ENCODE results near the gene OAS2. TPM values are rescaled to one million over a fixed set of nuclear protein-coding genes. Genes with fewer than 3 reads are reported as not detected.

The OAS2 gene
- total and polyA plus RNA-seq, 8 donors: 0.79 to 3.9 (median 1.2) TPM

DNA sequence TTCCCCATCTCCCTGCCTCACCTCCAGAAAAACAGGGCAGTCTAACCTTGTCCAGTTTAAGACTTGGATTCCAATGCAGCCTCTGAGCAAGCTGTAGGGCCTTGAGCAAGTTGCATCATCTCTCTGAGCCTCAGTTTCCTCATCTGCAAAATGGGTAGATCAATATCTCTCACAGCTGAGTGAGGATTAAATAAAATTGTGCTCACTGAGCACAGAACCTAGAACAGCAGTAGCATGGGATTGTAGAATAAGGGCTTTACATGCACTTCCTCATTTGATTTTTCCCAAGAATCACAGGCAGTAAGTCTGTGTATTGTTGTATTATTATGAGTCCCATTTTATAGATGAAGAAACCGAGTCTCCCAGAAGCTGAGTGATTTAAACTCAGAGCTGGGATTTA is 80.2 kb downstream of the OAS2 start:
- H3K4me1 ChIP-seq: no peaks in the 10 kb centered on the region
- DNase-seq (no peak), FAIRE-seq (no peak), ATAC-seq (no peak)
- no peaks in the 10 kb centered on the region for H3K36me3 ChIP-seq
- no peak overlapping the region for H3K4me3 ChIP-seq
- WGBS, 2 donors: 88 to 97% methylated on average over 1 of the region's 1 CpG
- no peaks in the 10 kb centered on the region for H3K27me3 ChIP-seq
- no peak overlapping the region for H3K27ac ChIP-seq
- intact Hi-C loops (cut with DNase I): loop anchor here in 1 of 3 donors (10.0 kb wide), 1 partner anchor 96 kb away; no protein-coding TSS in a partner anchor
- H3K9me3 ChIP-seq: no peaks in the 10 kb centered on the region
- TF ChIP-seq, protein P1, sequence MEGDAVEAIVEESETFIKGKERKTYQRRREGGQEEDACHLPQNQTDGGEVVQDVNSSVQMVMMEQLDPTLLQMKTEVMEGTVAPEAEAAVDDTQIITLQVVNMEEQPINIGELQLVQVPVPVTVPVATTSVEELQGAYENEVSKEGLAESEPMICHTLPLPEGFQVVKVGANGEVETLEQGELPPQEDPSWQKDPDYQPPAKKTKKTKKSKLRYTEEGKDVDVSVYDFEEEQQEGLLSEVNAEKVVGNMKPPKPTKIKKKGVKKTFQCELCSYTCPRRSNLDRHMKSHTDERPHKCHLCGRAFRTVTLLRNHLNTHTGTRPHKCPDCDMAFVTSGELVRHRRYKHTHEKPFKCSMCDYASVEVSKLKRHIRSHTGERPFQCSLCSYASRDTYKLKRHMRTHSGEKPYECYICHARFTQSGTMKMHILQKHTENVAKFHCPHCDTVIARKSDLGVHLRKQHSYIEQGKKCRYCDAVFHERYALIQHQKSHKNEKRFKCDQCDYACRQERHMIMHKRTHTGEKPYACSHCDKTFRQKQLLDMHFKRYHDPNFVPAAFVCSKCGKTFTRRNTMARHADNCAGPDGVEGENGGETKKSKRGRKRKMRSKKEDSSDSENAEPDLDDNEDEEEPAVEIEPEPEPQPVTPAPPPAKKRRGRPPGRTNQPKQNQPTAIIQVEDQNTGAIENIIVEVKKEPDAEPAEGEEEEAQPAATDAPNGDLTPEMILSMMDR (IDR thresholded peaks at IDR 0.05): no peak

DNA sequence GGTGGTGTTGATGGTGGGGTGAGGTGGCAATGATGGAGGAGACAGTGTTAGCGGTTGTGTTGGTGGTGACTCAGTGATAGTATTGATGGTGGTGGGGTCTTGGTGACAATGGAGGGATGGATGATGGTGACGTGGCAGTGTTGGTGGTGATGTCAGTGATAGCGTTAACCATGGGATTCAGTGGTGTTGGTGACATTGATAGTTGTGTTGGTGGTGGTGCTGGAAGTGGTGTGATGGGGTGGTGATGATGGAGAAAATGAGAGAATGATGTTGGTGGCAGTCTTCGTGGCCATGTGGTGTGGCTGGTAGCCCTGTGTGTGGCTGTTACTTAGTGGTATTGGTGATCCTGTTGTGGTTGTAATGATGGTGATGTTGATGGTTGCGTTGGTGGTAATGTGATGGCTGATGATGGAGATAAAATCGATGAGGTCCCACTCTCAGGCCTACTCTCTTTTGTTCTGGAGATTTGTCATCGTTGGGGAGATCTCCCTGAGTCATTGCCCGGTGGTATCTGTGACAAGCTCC is 80.8 kb downstream of the OAS2 start:
- H3K4me3 ChIP-seq: no peak overlapping the region
- ATAC-seq: no peak
- H3K36me3 ChIP-seq: no peaks in the 10 kb centered on the region
- DNase-seq: no peak
- no peaks in the 10 kb centered on the region for H3K27me3 ChIP-seq
- intact Hi-C loops (cut with DNase I): loop anchor here in 1 of 3 donors (10.0 kb wide), 1 partner anchor 96 kb away; no protein-coding TSS in a partner anchor
- FAIRE-seq: no peak
- H3K9me3 ChIP-seq: no peaks in the 10 kb centered on the region
- TF ChIP-seq, protein P1 (IDR thresholded peaks at IDR 0.05): no peak
- H3K4me1 ChIP-seq: no peaks in the 10 kb centered on the region
- H3K27ac ChIP-seq: no peak overlapping the region
- WGBS, 2 donors: 81 to 89% methylated on average over 8 of the region's 8 CpGs

DNA sequence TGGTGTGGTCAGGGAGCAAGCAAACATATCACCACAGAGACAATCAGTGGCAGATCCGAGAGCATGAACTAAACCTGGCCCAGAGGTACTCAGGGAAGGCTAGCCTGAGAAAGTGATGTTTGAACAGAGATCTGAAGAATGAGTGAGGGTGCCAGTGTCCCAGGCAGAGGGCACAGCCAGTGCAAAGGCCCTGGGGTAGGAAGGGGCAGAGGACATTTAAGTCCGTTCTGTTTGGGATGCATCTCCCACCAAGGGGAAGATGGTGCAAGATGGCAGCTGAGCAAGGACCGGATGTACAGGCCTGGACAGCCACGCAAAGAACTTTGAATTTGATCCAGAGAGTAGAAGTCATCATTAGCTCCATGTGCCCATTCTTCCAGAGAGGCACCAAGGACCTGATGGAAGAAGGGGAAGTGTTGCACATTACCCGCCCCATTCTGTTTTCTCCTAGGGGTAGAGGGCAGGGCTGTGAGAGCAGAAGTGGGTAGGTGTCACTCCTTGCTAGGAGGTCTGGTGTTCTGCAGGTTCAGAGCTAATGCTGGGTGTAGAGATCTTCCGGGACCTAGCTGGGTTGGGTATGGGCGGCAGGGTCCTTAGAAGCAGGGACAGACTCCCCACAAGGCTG is 82.1 kb downstream of the OAS2 start:
- H3K27me3 ChIP-seq: no peaks in the 10 kb centered on the region
- 86 to 93% methylated on average over 7 of the region's 7 CpGs for WGBS, 2 donors
- no peak for FAIRE-seq

DNA sequence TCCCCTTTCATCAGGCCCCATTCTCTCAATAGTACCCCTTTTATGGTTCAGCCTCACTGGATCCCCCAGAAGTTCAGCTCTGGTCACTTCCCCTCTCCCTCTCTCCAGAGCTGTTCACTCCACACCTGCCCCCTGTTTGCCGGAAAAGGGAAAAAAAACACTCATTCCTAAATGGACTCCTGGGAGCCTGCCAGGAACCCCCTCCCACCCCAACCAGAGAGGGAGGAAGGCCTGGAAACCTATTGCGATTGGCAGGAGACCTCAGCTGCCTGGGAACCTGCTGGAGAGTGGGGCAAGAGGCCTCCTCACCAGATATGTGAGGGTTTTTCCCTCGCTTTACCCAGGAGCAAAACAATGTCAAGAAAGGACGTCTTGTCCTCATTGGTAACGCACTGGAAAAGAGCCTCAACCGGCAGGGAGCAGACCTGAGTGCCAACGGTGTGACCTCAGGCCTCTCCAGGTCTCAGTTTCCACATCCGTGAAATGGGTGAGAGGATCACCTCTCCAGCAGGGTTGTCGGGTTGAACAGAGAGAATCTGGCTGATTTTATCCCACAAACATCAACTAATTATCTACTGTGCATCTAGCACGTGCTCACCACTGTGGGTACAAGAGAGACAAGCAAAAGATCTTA is 82.9 kb downstream of the OAS2 start:
- WGBS, 2 donors: 71 to 77% methylated on average over 10 of the region's 10 CpGs
- TF ChIP-seq, protein P1 (IDR thresholded peaks at IDR 0.05): no peak
- DNase-seq: peak in 1 of 6 donors; percentile 21

More for the DNA sequence above, 82.1 kb downstream of the OAS2 start:
- H3K9me3 ChIP-seq: no peaks in the 10 kb centered on the region
- H3K36me3 ChIP-seq: no peaks in the 10 kb centered on the region
- DNase-seq (peak in 1 of 6 donors; percentile 13), ATAC-seq (no peak)
- TF ChIP-seq, protein P1 (IDR thresholded peaks at IDR 0.05): no peak
- no peaks in the 10 kb centered on the region for H3K4me1 ChIP-seq
- H3K4me3 ChIP-seq: no peak overlapping the region
- H3K27ac ChIP-seq: no peak overlapping the region
- intact Hi-C loops (cut with DNase I): no loop called here

More for the DNA sequence above, 82.9 kb downstream of the OAS2 start:
- H3K36me3 ChIP-seq: no peaks in the 10 kb centered on the region
- no peaks in the 10 kb centered on the region for H3K27me3 ChIP-seq
- ATAC-seq (no peak), FAIRE-seq (no peak)
- H3K4me3 ChIP-seq: no peak overlapping the region
- H3K27ac ChIP-seq: no peak overlapping the region
- no peaks in the 10 kb centered on the region for H3K9me3 ChIP-seq
- intact Hi-C loops (cut with DNase I): no loop called here
- H3K4me1 ChIP-seq: no peaks in the 10 kb centered on the region

Other genes with a start within 250 kb of the OAS2 start
- under 1 TPM in 5 of 6 donors, not detected in 1; 0.09 to 0.40 (median 0.20) TPM for gene RPH3A, start 186.8 kb upstream of the OAS2 start, total RNA-seq
- gene RPH3A, start 186.8 kb upstream of the OAS2 start, polyA plus RNA-seq: under 1 TPM in 1 of 2 donors, not detected in 1; 0.05 TPM
- gene OAS1, start 71.6 kb upstream of the OAS2 start, total RNA-seq: 10 to 100 TPM in 1 of 6 donors, 1 to 10 TPM in 4, under 1 TPM in 1; 0.91 to 10.9 (median 3.0) TPM
- 1 to 10 TPM; 3.0 to 4.0 TPM for gene OAS1, start 71.6 kb upstream of the OAS2 start, polyA plus RNA-seq
- gene OAS3, start 40.0 kb upstream of the OAS2 start, total RNA-seq: 1 to 10 TPM; 2.6 to 8.8 (median 4.6) TPM
- gene OAS3, start 40.0 kb upstream of the OAS2 start, polyA plus RNA-seq: 1 to 10 TPM; 1.7 to 2.3 TPM
- gene DTX1, start 78.2 kb downstream of the OAS2 start, total RNA-seq: 1 to 10 TPM; 3.5 to 8.1 (median 5.6) TPM
- gene DTX1, start 78.2 kb downstream of the OAS2 start, polyA plus RNA-seq: 1 to 10 TPM; 4.0 to 6.1 TPM
- gene RASAL1, start 157.2 kb downstream of the OAS2 start, total RNA-seq: 1 to 10 TPM in 5 of 6 donors, under 1 TPM in 1; 0.79 to 4.1 (median 1.9) TPM
- 10 to 100 TPM in 1 of 2 donors, 1 to 10 TPM in 1; 6.7 to 12.1 TPM for gene RASAL1, start 157.2 kb downstream of the OAS2 start, polyA plus RNA-seq
- gene CFAP73, start 171.2 kb downstream of the OAS2 start, total RNA-seq: under 1 TPM in 3 of 6 donors, not detected in 3; 0.12 to 0.23 (median 0.22) TPM
- gene CFAP73, start 171.2 kb downstream of the OAS2 start, polyA plus RNA-seq: under 1 TPM; 0.42 to 0.61 TPM
- 10 to 100 TPM; 30.0 to 71.4 (median 54.6) TPM for gene DDX54, start 207.0 kb downstream of the OAS2 start, total RNA-seq
- 10 to 100 TPM; 51.8 to 59.7 TPM for gene DDX54, start 207.0 kb downstream of the OAS2 start, polyA plus RNA-seq
- 1 to 10 TPM; 4.8 to 8.6 (median 5.4) TPM for gene RITA1, start 207.2 kb downstream of the OAS2 start, total RNA-seq
- gene RITA1, start 207.2 kb downstream of the OAS2 start, polyA plus RNA-seq: 1 to 10 TPM; 5.0 to 8.9 TPM
- gene TPCN1, start 242.9 kb downstream of the OAS2 start, total RNA-seq: 10 to 100 TPM; 39.4 to 80.4 (median 52.0) TPM
- gene TPCN1, start 242.9 kb downstream of the OAS2 start, polyA plus RNA-seq: 10 to 100 TPM; 73.1 to 83.4 TPM

Measured in pancreas (tissue), 10 donors.